PC-3 (cell line): ENCODE measurements around the gene TMC6. TPM values are rescaled to one million over a fixed set of nuclear protein-coding genes. Genes with fewer than 3 reads are reported as not detected.

Experiments
- ATAC-seq: fragments of 200-7000 bp; cut with Tn5 transposase; 2 replicates; pipeline ENCODE4 v1.9.1; 2020; ENCODE audit warnings: mild to moderate bottlenecking, moderate library complexity
- BruUV-seq: library from RNA; stranded (reverse); fragments of 400-500 nt; replicated peaks from 2 replicates; lab custom pipeline; 2021; lab: Mats Ljungman, UMichigan
- CTCF ChIA-PET: fragments of 300-600 bp; sonication (Branson Sonifier 250); formaldehyde crosslinking; loops from one replicate; lab custom pipeline; 2022; ENCODE audit warnings: antibody characterized with exemption; lab: Charles Lee
- POLR2A ChIA-PET: fragments of 300-600 bp; sonication (Branson Sonifier 250); formaldehyde crosslinking; loops from one replicate; lab custom pipeline; 2022; ENCODE audit warnings: antibody characterized with exemption; ENCODE audit not compliant: unreplicated experiment; lab: Charles Lee
- DNase-seq: peaks from one replicate; pipeline ENCODE4 v3.0.0-alpha.2; 2015
- H2AFZ ChIP-seq: fragments of 300-600 bp; sonication (generic); 2 replicates; pipeline ENCODE4 v1.6.0; 2016; ENCODE audit warnings: antibody characterized with exemption, low read length
- H3F3A ChIP-seq: fragments of 300-600 bp; sonication (generic); one replicate; pipeline ENCODE4 v1.6.0; 2017; ENCODE audit warnings: antibody characterized with exemption, low read length, control low read depth, mild to moderate bottlenecking; ENCODE audit not compliant: unreplicated experiment
- H3K27ac ChIP-seq: fragments of 300-600 bp; sonication (generic); 2 replicates; pipeline ENCODE4 v1.5.1; 2016; ENCODE audit warnings: mild to moderate bottlenecking, low read length
- H3K27me3 ChIP-seq: fragments of 300-600 bp; sonication (generic); 2 replicates; pipeline ENCODE4 v1.6.1; 2016; ENCODE audit warnings: low read length, mixed read lengths
- H3K36me3 ChIP-seq: fragments of 300-600 bp; sonication (generic); 2 replicates; pipeline ENCODE4 v1.6.1; 2016; ENCODE audit warnings: low read depth, mixed run types, low read length, mixed read lengths
- H3K4me1 ChIP-seq: fragments of 300-600 bp; sonication (generic); 2 replicates; pipeline ENCODE4 v1.5.1; 2016; ENCODE audit warnings: low read length; ENCODE audit not compliant: insufficient read depth
- H3K4me2 ChIP-seq: fragments of 300-600 bp; sonication (generic); 2 replicates; pipeline ENCODE4 v1.6.0; 2016; ENCODE audit warnings: low read length
- H3K4me3 ChIP-seq: fragments of 300-600 bp; sonication (generic); 2 replicates; pipeline ENCODE4 v1.5.1; 2016; ENCODE audit warnings: mild to moderate bottlenecking, low read length, mixed read lengths
- H3K79me2 ChIP-seq: fragments of 300-600 bp; sonication (generic); 2 replicates; pipeline ENCODE4 v1.6.1; 2017; ENCODE audit warnings: low read length, mixed read lengths
- H3K9ac ChIP-seq: fragments of 300-600 bp; sonication (generic); 2 replicates; pipeline ENCODE4 v1.6.0; 2016; ENCODE audit warnings: mild to moderate bottlenecking, low read length
- H3K9me2 ChIP-seq: fragments of 300-600 bp; sonication (generic); replicated peaks from 2 replicates; pipeline ENCODE4 v1.6.1; 2016; ENCODE audit warnings: mixed run types, low read length, mixed read lengths
- H3K9me3 ChIP-seq: fragments of 300-600 bp; sonication (generic); 2 replicates; pipeline ENCODE4 v1.6.1; 2016; ENCODE audit warnings: low read length, mixed read lengths
- H4K20me1 ChIP-seq: fragments of 300-600 bp; sonication (generic); 2 replicates; pipeline ENCODE4 v1.6.1; 2016; ENCODE audit warnings: low read length, mixed read lengths
- EZH2 ChIP-seq: fragments of 300-600 bp; sonication (generic); IDR thresholded peaks from one replicate; pipeline ENCODE4 v1.6.1; 2017; ENCODE audit warnings: antibody characterized with exemption, mild to moderate bottlenecking, low read length; ENCODE audit not compliant: unreplicated experiment
- EZH2phosphoT487 ChIP-seq: fragments of 300-600 bp; sonication (generic); IDR thresholded peaks from 2 replicates; pipeline ENCODE4 v1.6.1; 2018; ENCODE audit warnings: mild to moderate bottlenecking, antibody characterized with exemption, low read length, borderline replicate concordance
- intact Hi-C: fragments of 100-400 bp; cut with micrococcal nuclease; formaldehyde crosslinking; loops from 2 replicates; pipeline ENCODE4 v1.9.0; 2023
- total RNA-seq: library from RNA; depleted of rRNA; stranded (reverse); fragments of >200 nt; gene quantifications from 2 replicates; pipeline ENCODE4 v1.2.3, GENCODE V29; 2014
- TF ChIP-seq, protein P1 (sequence below): fragments of 300-600 bp; sonication (generic); conservative IDR thresholded peaks from 2 replicates; pipeline ENCODE4 v1.5.1; 2017; ENCODE audit warnings: antibody characterized with exemption, low read depth, mild to moderate bottlenecking, low read length

The TMC6 gene
- total RNA-seq, 1 experiment from 2014 or later, result 97.3 TPM

DNA sequence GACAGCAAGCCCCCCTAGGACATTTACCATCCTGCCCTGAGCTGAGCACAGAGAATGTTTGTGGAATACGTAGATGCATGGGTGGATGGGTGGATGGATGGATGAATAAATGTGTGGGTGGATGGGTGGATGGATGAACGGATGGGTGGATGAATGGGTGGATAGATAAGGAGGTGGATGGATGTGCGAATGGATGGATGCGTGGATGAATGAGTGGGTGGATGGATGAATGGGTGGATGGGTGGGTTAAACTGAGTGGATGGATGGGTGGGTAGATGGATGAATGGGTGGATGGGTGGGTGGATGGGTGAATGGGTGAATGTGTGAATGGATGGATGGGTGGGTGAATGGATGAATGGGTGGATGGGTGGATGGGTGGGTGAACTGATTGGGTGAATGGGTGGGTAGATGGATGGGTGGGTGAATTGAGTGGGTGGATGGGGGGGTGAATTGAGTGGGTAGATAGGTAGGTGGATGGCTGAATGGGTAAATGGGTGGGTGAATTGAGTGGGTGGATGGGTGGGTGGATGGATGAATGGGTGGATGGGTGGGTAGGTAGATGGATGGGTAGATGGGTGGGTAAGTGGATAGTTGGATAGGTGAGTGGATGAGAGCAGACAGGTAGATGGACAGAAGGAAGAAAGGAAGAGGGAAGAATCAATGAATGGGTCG, 5.2 kb downstream of the TMC6 start:
- no peaks in the 10 kb centered on the region for H4K20me1 ChIP-seq
- no TSS peak for BruUV-seq
- H2AFZ ChIP-seq, result no peak overlapping the region
- peaks cover 23% of the 10 kb centered on the region for H3K79me2 ChIP-seq
- no peak overlapping the region for H3K4me3 ChIP-seq
- no peaks in the 10 kb centered on the region for H3F3A ChIP-seq
- DNase-seq (no peak), ATAC-seq (no peak)
- no peaks in the 10 kb centered on the region for H3K9me3 ChIP-seq
- ChIA-PET CTCF (no interaction called here), POLR2A (no interaction called here)
- H3K9me2 ChIP-seq, result no peaks in the 10 kb centered on the region
- peaks cover 18% of the 10 kb centered on the region; the same call in 1 of the 2 replicates for H3K36me3 ChIP-seq
- H3K4me1 ChIP-seq, result peaks cover 10% of the 10 kb centered on the region; the same call in 1 of the 2 replicates
- H3K9ac ChIP-seq, result no peak overlapping the region
- no peak overlapping the region for H3K4me2 ChIP-seq
- TF ChIP-seq, protein P1, sequence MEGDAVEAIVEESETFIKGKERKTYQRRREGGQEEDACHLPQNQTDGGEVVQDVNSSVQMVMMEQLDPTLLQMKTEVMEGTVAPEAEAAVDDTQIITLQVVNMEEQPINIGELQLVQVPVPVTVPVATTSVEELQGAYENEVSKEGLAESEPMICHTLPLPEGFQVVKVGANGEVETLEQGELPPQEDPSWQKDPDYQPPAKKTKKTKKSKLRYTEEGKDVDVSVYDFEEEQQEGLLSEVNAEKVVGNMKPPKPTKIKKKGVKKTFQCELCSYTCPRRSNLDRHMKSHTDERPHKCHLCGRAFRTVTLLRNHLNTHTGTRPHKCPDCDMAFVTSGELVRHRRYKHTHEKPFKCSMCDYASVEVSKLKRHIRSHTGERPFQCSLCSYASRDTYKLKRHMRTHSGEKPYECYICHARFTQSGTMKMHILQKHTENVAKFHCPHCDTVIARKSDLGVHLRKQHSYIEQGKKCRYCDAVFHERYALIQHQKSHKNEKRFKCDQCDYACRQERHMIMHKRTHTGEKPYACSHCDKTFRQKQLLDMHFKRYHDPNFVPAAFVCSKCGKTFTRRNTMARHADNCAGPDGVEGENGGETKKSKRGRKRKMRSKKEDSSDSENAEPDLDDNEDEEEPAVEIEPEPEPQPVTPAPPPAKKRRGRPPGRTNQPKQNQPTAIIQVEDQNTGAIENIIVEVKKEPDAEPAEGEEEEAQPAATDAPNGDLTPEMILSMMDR, result no peak
- TF ChIP-seq EZH2, result no peak
- TF ChIP-seq EZH2phosphoT487, result no peak
- H3K27me3 ChIP-seq, result no peaks in the 10 kb centered on the region
- intact Hi-C loops, result no loop called here
- H3K27ac ChIP-seq, result no peak overlapping the region

DNA sequence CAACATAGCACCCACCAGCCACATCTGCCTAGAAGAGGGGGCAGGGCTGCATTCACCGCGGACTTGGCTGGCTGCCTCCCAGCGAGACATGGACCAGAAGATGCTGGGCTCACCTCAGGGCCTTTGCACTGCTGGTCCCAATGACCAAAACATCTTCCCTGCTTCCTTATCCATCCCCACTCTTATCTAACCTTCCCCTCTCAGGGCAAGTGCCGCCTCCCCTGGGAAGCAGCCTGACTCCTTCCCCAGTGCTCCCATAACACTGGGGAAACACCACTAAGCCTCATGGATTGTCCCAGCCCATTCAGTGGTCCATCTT, 5.7 kb downstream of the TMC6 start:
- no peak overlapping the region for H3K27ac ChIP-seq
- no peaks in the 10 kb centered on the region for H3K27me3 ChIP-seq
- H3K9me3 ChIP-seq, result no peaks in the 10 kb centered on the region
- H3K9me2 ChIP-seq, result no peaks in the 10 kb centered on the region
- CTCF ChIA-PET, result no interaction called here
- no TSS peak for BruUV-seq
- no peak overlapping the region for H3K9ac ChIP-seq
- H2AFZ ChIP-seq, result no peak overlapping the region
- H3K4me3 ChIP-seq, result no peak overlapping the region
- H4K20me1 ChIP-seq, result no peaks in the 10 kb centered on the region
- no peak overlapping the region for H3K4me2 ChIP-seq
- H3K36me3 ChIP-seq, result peaks cover 18% of the 10 kb centered on the region; the same call in 1 of the 2 replicates
- POLR2A ChIA-PET, result no interaction called here
- H3K79me2 ChIP-seq, result peaks cover 21% of the 10 kb centered on the region
- intact Hi-C loops, result no loop called here
- H3K4me1 ChIP-seq, result peaks cover 10% of the 10 kb centered on the region; the same call in 1 of the 2 replicates
- DNase-seq (no peak), ATAC-seq (no peak)
- TF ChIP-seq, protein P1, result no peak
- no peak for TF ChIP-seq EZH2phosphoT487
- no peak for TF ChIP-seq EZH2
- H3F3A ChIP-seq, result no peaks in the 10 kb centered on the region

DNA sequence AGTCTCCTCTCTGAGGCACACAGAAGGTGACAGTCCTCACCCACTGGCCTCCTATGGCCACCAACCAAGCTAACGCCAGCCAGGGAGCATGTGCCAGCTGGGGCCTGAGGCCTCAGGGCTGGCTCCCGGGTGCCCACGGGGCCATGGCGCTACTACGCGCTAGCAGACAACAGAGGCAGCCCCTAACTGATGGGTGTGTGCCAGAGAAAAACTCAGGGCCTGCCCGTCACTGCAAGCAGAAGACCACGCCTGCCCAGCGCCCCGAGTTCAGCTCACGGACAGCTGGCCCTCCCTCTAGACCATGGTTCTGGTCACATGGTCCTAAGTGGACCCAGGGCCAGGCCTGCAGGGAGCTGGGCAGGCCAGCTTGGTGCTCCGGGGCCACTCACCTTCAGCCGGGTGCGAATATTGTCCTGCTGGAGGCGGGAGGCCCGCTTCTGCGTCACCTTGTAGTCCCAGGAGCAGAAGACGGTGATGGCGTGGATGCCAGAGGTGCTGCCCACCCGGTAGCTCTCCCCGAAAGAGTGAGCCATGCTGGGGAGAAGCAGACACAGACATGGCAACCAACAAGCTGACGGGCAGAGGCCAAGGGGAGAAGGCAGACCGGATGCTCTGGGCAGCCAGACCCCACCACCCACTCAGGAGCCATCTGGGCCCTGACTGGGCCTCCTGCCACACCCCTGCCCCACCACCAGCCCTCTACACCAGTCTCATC, 6.2 kb downstream of the TMC6 start:
- Histone ChIP-seq H3K9ac (no peak overlapping the region), H3K9me3 (no peaks in the 10 kb centered on the region), H4K20me1 (no peaks in the 10 kb centered on the region), H3K4me2 (no peak overlapping the region), H3K36me3 (peaks cover 18% of the 10 kb centered on the region; the same call in 1 of the 2 replicates), H3K9me2 (no peaks in the 10 kb centered on the region), H3K27ac (no peak overlapping the region), H3F3A (no peaks in the 10 kb centered on the region), H3K4me1 (peaks cover 9% of the 10 kb centered on the region; the same call in 1 of the 2 replicates), H2AFZ (no peak overlapping the region), H3K4me3 (no peak overlapping the region), H3K27me3 (no peaks in the 10 kb centered on the region), H3K79me2 (peaks cover 16% of the 10 kb centered on the region)
- DNase-seq (no peak), ATAC-seq (no peak)
- BruUV-seq, result no TSS peak
- intact Hi-C loops, result no loop called here
- CTCF ChIA-PET, result no interaction called here
- TF ChIP-seq EZH2 (no peak), EZH2phosphoT487 (no peak)
- TF ChIP-seq, protein P1, result no peak
- POLR2A ChIA-PET, result no interaction called here
